Activated naive CD8-positive, alpha-beta T cell treated with anti-CD3 and anti-CD28 coated beads, Interleukin-2, amount 50 U/mL, for 24 hours (primary cell): ENCODE results near the gene RHOA.
"Not testable (repeated sequence)": the region's sequence is repeated elsewhere in the genome, so short reads cannot be mapped to it uniquely, and the experiment has no call there.

Experiments
- ATAC-seq: fragments of 150-1000 bp; cut with Tn5 transposase; one replicate; pipeline ENCODE4 v1.10.0; 2021
- DNase-seq: peaks from one replicate; pipeline ENCODE4 v3.0.0; 2021
- H3K27ac Mint-ChIP-seq: one replicate; pipeline ENCODE4 v1.8.0; 2021; ENCODE audit warnings: mild to moderate bottlenecking, mixed read lengths
- H3K27me3 Mint-ChIP-seq: one replicate; pipeline ENCODE4 v1.8.0; 2021; ENCODE audit warnings: mixed read lengths
- H3K36me3 Mint-ChIP-seq: one replicate; pipeline ENCODE4 v1.8.0; 2021; ENCODE audit warnings: low read depth, mixed read lengths
- H3K4me1 Mint-ChIP-seq: one replicate; pipeline ENCODE4 v1.8.0; 2021; ENCODE audit warnings: mixed read lengths
- H3K4me3 Mint-ChIP-seq: one replicate; pipeline ENCODE4 v1.8.0; 2021; ENCODE audit warnings: mild to moderate bottlenecking, moderate library complexity, mixed read lengths
- H3K9me3 Mint-ChIP-seq: one replicate; pipeline ENCODE4 v1.8.0; 2021; ENCODE audit warnings: mixed read lengths

Gene RHOA

GRCh38 chr3:49339581-49339940 lies 72.2 kb downstream of the RHOA start:
- Mint-ChIP-seq H3K27me3 (no peaks in the 10 kb centered on the region), H3K36me3 (peaks cover 15% of the 10 kb centered on the region), H3K4me1 (peaks cover 51% of the 10 kb centered on the region), H3K9me3 (peaks cover 4% of the 10 kb centered on the region), H3K4me3 (peak overlapping the region; percentile 97), H3K27ac (peak overlapping the region; percentile 97)
- peak; percentile 1 for ATAC-seq
- peak; percentile 42 for DNase-seq

- peaks cover 27% of the 10 kb centered on the region for H3K4me1 Mint-ChIP-seq
- ATAC-seq (no peak), DNase-seq (no peak)
- H3K27ac Mint-ChIP-seq, result peak overlapping the region; percentile 54
- H3K4me3 Mint-ChIP-seq, result no peak overlapping the region
- no peaks in the 10 kb centered on the region for H3K27me3 Mint-ChIP-seq
- peaks cover 45% of the 10 kb centered on the region for H3K36me3 Mint-ChIP-seq
- no peaks in the 10 kb centered on the region for H3K9me3 Mint-ChIP-seq
These were observed 77.7 kb downstream of the RHOA start for GRCh38 chr3:49333916-49334633.

GRCh38 chr3:49333091-49333490 lies 78.7 kb downstream of the RHOA start:
- Mint-ChIP-seq H3K27me3 (no peaks in the 10 kb centered on the region), H3K4me3 (no peak overlapping the region), H3K27ac (no peak overlapping the region), H3K9me3 (no peaks in the 10 kb centered on the region), H3K36me3 (peaks cover 48% of the 10 kb centered on the region), H3K4me1 (peaks cover 19% of the 10 kb centered on the region)
- DNase-seq (no peak), ATAC-seq (no peak)

GRCh38 chr3:49329186-49329585 lies 82.6 kb downstream of the RHOA start:
- no peaks in the 10 kb centered on the region for H3K9me3 Mint-ChIP-seq
- DNase-seq (no peak), ATAC-seq (no peak)
- no peak overlapping the region for H3K4me3 Mint-ChIP-seq
- H3K36me3 Mint-ChIP-seq, result peaks cover 50% of the 10 kb centered on the region
- H3K4me1 Mint-ChIP-seq, result peaks cover 12% of the 10 kb centered on the region
- no peaks in the 10 kb centered on the region for H3K27me3 Mint-ChIP-seq
- no peak overlapping the region for H3K27ac Mint-ChIP-seq

- not testable (repeated sequence) for ATAC-seq, H3K9me3 Mint-ChIP-seq, H3K4me3 Mint-ChIP-seq, H3K27me3 Mint-ChIP-seq, DNase-seq, H3K4me1 Mint-ChIP-seq, H3K27ac Mint-ChIP-seq
- H3K36me3 Mint-ChIP-seq, result peaks cover 50% of the 10 kb centered on the region
These were observed 83.4 kb downstream of the RHOA start for GRCh38 chr3:49328350-49328749.

- Mint-ChIP-seq H3K9me3 (no peaks in the 10 kb centered on the region), H3K27me3 (no peaks in the 10 kb centered on the region), H3K4me1 (no peaks in the 10 kb centered on the region), H3K4me3 (no peak overlapping the region), H3K36me3 (peaks cover 48% of the 10 kb centered on the region), H3K27ac (no peak overlapping the region)
- no peak for ATAC-seq
- no peak for DNase-seq
These were observed 84.3 kb downstream of the RHOA start for GRCh38 chr3:49327485-49327884.

- no peak overlapping the region for H3K4me3 Mint-ChIP-seq
These were observed 87.0 kb downstream of the RHOA start for GRCh38 chr3:49324768-49325167.

GRCh38 chr3:49316696-49317457 lies 94.9 kb downstream of the RHOA start:
- DNase-seq (no peak), ATAC-seq (no peak)
- no peak overlapping the region for H3K27ac Mint-ChIP-seq
- peaks cover 9% of the 10 kb centered on the region for H3K4me1 Mint-ChIP-seq
- no peaks in the 10 kb centered on the region for H3K27me3 Mint-ChIP-seq
- H3K36me3 Mint-ChIP-seq, result peaks cover 39% of the 10 kb centered on the region
- no peak overlapping the region for H3K4me3 Mint-ChIP-seq
- no peaks in the 10 kb centered on the region for H3K9me3 Mint-ChIP-seq

More at GRCh38 chr3:49324768-49325167, 87.0 kb downstream of the RHOA start:
- no peak for DNase-seq
- no peak overlapping the region for H3K27ac Mint-ChIP-seq
- no peaks in the 10 kb centered on the region for H3K4me1 Mint-ChIP-seq
- H3K9me3 Mint-ChIP-seq, result no peaks in the 10 kb centered on the region
- H3K36me3 Mint-ChIP-seq, result peaks cover 58% of the 10 kb centered on the region
- H3K27me3 Mint-ChIP-seq, result no peaks in the 10 kb centered on the region
- no peak for ATAC-seq

GRCh38 chr3:49313896-49314688 lies 97.7 kb downstream of the RHOA start:
- Mint-ChIP-seq H3K27me3 (no peaks in the 10 kb centered on the region), H3K36me3 (peaks cover 28% of the 10 kb centered on the region), H3K9me3 (no peaks in the 10 kb centered on the region), H3K27ac (peak overlapping the region; percentile 49), H3K4me3 (no peak overlapping the region), H3K4me1 (peaks cover 9% of the 10 kb centered on the region)
- DNase-seq (no peak), ATAC-seq (peak; percentile 25)

GRCh38 chr3:49311283-49311682 lies 100.5 kb downstream of the RHOA start:
- H3K27ac Mint-ChIP-seq, result no peak overlapping the region
- H3K4me3 Mint-ChIP-seq, result no peak overlapping the region

GRCh38 chr3:49310677-49311076 lies 101.1 kb downstream of the RHOA start:
- Mint-ChIP-seq H3K27me3 (no peaks in the 10 kb centered on the region), H3K9me3 (no peaks in the 10 kb centered on the region), H3K36me3 (peaks cover 30% of the 10 kb centered on the region), H3K4me1 (peaks cover 9% of the 10 kb centered on the region), H3K4me3 (no peak overlapping the region), H3K27ac (no peak overlapping the region)
- ATAC-seq (no peak), DNase-seq (no peak)

More at GRCh38 chr3:49311283-49311682, 100.5 kb downstream of the RHOA start:
- no peaks in the 10 kb centered on the region for H3K27me3 Mint-ChIP-seq
- peaks cover 29% of the 10 kb centered on the region for H3K36me3 Mint-ChIP-seq
- DNase-seq (no peak), ATAC-seq (no peak)
- H3K9me3 Mint-ChIP-seq, result no peaks in the 10 kb centered on the region
- H3K4me1 Mint-ChIP-seq, result peaks cover 9% of the 10 kb centered on the region
